ENCODE data around the gene B3GALNT2.

DNA sequence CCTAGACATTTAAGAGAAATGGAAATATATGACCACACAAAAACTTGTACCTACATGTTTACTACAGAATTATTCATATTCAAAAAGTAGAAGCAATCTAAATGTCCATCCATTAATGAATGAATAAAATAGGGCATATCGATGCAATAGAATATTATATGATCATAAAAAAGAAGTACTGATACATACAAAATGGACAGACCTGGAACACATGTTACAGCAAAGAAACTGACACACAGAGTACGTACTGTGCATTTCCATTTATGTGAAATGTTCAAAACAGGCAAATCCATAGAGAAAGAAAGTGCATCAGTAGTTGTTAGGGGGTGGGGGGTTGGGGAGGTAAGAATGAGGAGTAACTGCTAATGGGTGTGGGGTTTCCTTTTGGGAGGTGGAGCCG is 39.2 kb downstream of the B3GALNT2 start:
- TF ChIP-seq, protein P1, sequence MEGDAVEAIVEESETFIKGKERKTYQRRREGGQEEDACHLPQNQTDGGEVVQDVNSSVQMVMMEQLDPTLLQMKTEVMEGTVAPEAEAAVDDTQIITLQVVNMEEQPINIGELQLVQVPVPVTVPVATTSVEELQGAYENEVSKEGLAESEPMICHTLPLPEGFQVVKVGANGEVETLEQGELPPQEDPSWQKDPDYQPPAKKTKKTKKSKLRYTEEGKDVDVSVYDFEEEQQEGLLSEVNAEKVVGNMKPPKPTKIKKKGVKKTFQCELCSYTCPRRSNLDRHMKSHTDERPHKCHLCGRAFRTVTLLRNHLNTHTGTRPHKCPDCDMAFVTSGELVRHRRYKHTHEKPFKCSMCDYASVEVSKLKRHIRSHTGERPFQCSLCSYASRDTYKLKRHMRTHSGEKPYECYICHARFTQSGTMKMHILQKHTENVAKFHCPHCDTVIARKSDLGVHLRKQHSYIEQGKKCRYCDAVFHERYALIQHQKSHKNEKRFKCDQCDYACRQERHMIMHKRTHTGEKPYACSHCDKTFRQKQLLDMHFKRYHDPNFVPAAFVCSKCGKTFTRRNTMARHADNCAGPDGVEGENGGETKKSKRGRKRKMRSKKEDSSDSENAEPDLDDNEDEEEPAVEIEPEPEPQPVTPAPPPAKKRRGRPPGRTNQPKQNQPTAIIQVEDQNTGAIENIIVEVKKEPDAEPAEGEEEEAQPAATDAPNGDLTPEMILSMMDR (optimal IDR thresholded peaks at IDR 0.05 in 1 of 3, IDR thresholded peaks at IDR 0.05 in 1 of 3, conservative IDR thresholded peaks at IDR 0.05 in 1 of 3; ENCODE audit: extremely low read depth in 1 of 3, insufficient read depth in 2 of 3, low read length in 3 of 3): no peak
- TF ChIP-seq EZH2 (IDR thresholded peaks at IDR 0.05; ENCODE audit: low read length): no peak
